ENCODE results near the gene PARP6.

The PARP6 gene

GRCh38 chr15:72222393-72222792 lies 50.0 kb downstream of the PARP6 start:
- Histone ChIP-seq H3K27ac (ENCODE audit: low read length) (no peak overlapping the region; the same call in 1 of the 2 replicates), H3K4me3 (ENCODE audit: low read length) (no peak overlapping the region), H4K20me1 (ENCODE audit: insufficient read depth, low read length) (peaks cover 93% of the 10 kb centered on the region), H3K9me3 (ENCODE audit: insufficient read depth, low read length) (no peaks in the 10 kb centered on the region), H3K36me3 (replicated peaks; ENCODE audit: low read depth, low read length) (peaks cover 79% of the 10 kb centered on the region), H3K4me2 (ENCODE audit: low read length) (peak overlapping the region; percentile 3; the same call in 1 of the 2 replicates), H2AFZ (ENCODE audit: low read depth, low read length) (no peak overlapping the region), H3K9ac (ENCODE audit: low read length) (no peak overlapping the region), H3K79me2 (ENCODE audit: low read length) (peaks cover 100% of the 10 kb centered on the region), H3K4me1 (ENCODE audit: low read length) (peaks cover 53% of the 10 kb centered on the region), H3K27me3 (ENCODE audit: low read depth, low read length) (no peaks in the 10 kb centered on the region)
- TF ChIP-seq CTCF (IDR thresholded peaks at IDR 0.05; ENCODE audit: low read depth, low read length) (no peak), EZH2phosphoT487 (IDR thresholded peaks at IDR 0.05; ENCODE audit: low read depth) (no peak)

DNA sequence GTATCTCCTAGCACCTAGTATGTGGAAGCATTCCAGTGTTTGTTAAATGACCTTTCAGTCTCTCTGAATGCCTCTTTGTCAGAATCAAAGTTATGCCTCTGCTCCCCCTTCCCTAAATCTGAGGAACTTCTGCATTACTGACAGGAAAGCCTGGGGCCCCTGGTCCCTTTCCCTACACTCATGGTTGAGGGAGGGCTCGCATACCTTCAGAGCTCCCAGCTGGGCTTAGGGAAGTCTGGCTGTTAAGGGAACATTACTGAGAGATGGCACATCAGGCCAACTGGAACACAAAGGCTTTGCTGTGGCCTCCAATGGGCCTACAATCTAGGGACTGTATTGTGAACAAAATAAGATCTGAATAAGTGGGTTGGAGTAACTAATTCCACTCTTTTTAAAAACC lies 51.7 kb downstream of the PARP6 start:
- Histone ChIP-seq H3K4me3 (ENCODE audit: low read length) (no peak overlapping the region), H2AFZ (ENCODE audit: low read depth, low read length) (no peak overlapping the region), H3K4me1 (ENCODE audit: low read length) (peaks cover 39% of the 10 kb centered on the region), H3K36me3 (replicated peaks; ENCODE audit: low read depth, low read length) (peaks cover 86% of the 10 kb centered on the region), H3K79me2 (ENCODE audit: low read length) (peaks cover 100% of the 10 kb centered on the region), H3K4me2 (ENCODE audit: low read length) (no peak overlapping the region), H3K9ac (ENCODE audit: low read length) (no peak overlapping the region), H3K9me3 (ENCODE audit: insufficient read depth, low read length) (no peaks in the 10 kb centered on the region), H3K27ac (ENCODE audit: low read length) (no peak overlapping the region), H4K20me1 (ENCODE audit: insufficient read depth, low read length) (peaks cover 97% of the 10 kb centered on the region), H3K27me3 (ENCODE audit: low read depth, low read length) (no peaks in the 10 kb centered on the region)
- TF ChIP-seq EZH2phosphoT487 (IDR thresholded peaks at IDR 0.05; ENCODE audit: low read depth), result no peak
- TF ChIP-seq CTCF (IDR thresholded peaks at IDR 0.05; ENCODE audit: low read depth, low read length), result no peak

DNA sequence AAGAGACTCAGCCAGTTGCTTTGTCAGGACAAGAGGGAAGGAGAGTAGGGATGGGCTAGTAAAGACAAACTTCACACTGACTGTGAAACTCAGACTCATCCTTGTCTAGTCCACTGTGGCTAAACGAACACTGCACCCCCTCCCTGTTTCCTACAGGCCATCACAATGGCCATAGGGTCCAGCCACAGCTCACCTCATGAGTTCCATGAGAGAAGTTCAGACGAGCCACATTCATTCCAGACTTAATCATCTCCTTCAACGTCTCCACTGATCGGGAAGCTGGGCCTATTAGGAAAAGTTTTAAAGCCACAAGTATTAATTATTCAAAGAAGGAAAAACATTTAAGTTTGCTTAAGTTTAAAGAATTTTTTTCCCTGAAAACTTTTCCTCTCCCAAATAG lies 55.1 kb downstream of the PARP6 start:
- Histone ChIP-seq H3K4me2 (ENCODE audit: low read length) (no peak overlapping the region), H3K4me1 (ENCODE audit: low read length) (peaks cover 11% of the 10 kb centered on the region; the same call in 1 of the 2 replicates), H4K20me1 (ENCODE audit: insufficient read depth, low read length) (peaks cover 100% of the 10 kb centered on the region), H2AFZ (ENCODE audit: low read depth, low read length) (no peak overlapping the region), H3K9me3 (ENCODE audit: insufficient read depth, low read length) (no peaks in the 10 kb centered on the region), H3K27me3 (ENCODE audit: low read depth, low read length) (no peaks in the 10 kb centered on the region), H3K9ac (ENCODE audit: low read length) (no peak overlapping the region), H3K36me3 (replicated peaks; ENCODE audit: low read depth, low read length) (peaks cover 82% of the 10 kb centered on the region), H3K27ac (ENCODE audit: low read length) (no peak overlapping the region), H3K79me2 (ENCODE audit: low read length) (peaks cover 98% of the 10 kb centered on the region), H3K4me3 (ENCODE audit: low read length) (no peak overlapping the region)
- no peak for TF ChIP-seq CTCF (IDR thresholded peaks at IDR 0.05; ENCODE audit: low read depth, low read length)
- TF ChIP-seq EZH2phosphoT487 (IDR thresholded peaks at IDR 0.05; ENCODE audit: low read depth), result no peak

GRCh38 chr15:72216079-72216478 lies 56.3 kb downstream of the PARP6 start:
- TF ChIP-seq EZH2phosphoT487 (IDR thresholded peaks at IDR 0.05; ENCODE audit: low read depth) (no peak), CTCF (IDR thresholded peaks at IDR 0.05; ENCODE audit: low read depth, low read length) (no peak)
- H2AFZ ChIP-seq (ENCODE audit: low read depth, low read length), result no peak overlapping the region
- no peak overlapping the region for H3K27ac ChIP-seq (ENCODE audit: low read length)
- H3K79me2 ChIP-seq (ENCODE audit: low read length), result peaks cover 98% of the 10 kb centered on the region
- no peak overlapping the region for H3K4me2 ChIP-seq (ENCODE audit: low read length)
- no peak overlapping the region for H3K4me3 ChIP-seq (ENCODE audit: low read length)
- H3K36me3 ChIP-seq (replicated peaks; ENCODE audit: low read depth, low read length), result peaks cover 83% of the 10 kb centered on the region
- H3K9ac ChIP-seq (ENCODE audit: low read length), result no peak overlapping the region
- no peaks in the 10 kb centered on the region for H3K9me3 ChIP-seq (ENCODE audit: insufficient read depth, low read length)
- peaks cover 4% of the 10 kb centered on the region; the same call in 1 of the 2 replicates for H3K4me1 ChIP-seq (ENCODE audit: low read length)
- peaks cover 100% of the 10 kb centered on the region for H4K20me1 ChIP-seq (ENCODE audit: insufficient read depth, low read length)
- H3K27me3 ChIP-seq (ENCODE audit: low read depth, low read length), result no peaks in the 10 kb centered on the region

Measured in OCI-LY3 (cell line).